IPS DF 4.7 (cell line): ENCODE measurements around the gene ANK2.

Source experiments
- DNase-seq: peaks from one replicate; pipeline ENCODE4 v3.0.0-alpha.2; 2013; ENCODE audit warnings: low spot score; ENCODE audit errors: extremely low read depth

The ANK2 gene

GRCh38 chr4:113288257-113288656 lies 238.8 kb downstream of the ANK2 start:
- no peak for DNase-seq

GRCh38 chr4:113288696-113289095 lies 239.2 kb downstream of the ANK2 start:
- no peak for DNase-seq

- no peak for DNase-seq
Measured at GRCh38 chr4:113289766-113290165, 240.3 kb downstream of the ANK2 start.

- DNase-seq, result no peak
Measured at GRCh38 chr4:113290666-113291065, 241.2 kb downstream of the ANK2 start.

- DNase-seq, result no peak
Measured at GRCh38 chr4:113292371-113293042, 243.1 kb downstream of the ANK2 start.

GRCh38 chr4:113293043-113293560 lies 243.6 kb downstream of the ANK2 start:
- DNase-seq, result no peak

- DNase-seq, result no peak
Measured at GRCh38 chr4:113293674-113294073, 244.2 kb downstream of the ANK2 start.

- no peak for DNase-seq
Measured at GRCh38 chr4:113294908-113295307, 245.5 kb downstream of the ANK2 start.

GRCh38 chr4:113300471-113300928 lies 251.0 kb downstream of the ANK2 start:
- DNase-seq, result no peak

- no peak for DNase-seq
Measured at GRCh38 chr4:113302051-113302450, 252.6 kb downstream of the ANK2 start.

- DNase-seq, result no peak
Measured at GRCh38 chr4:113303315-113303714, 253.9 kb downstream of the ANK2 start.

GRCh38 chr4:113311047-113311446 lies 261.6 kb downstream of the ANK2 start:
- no peak for DNase-seq

GRCh38 chr4:113312529-113312928 lies 263.1 kb downstream of the ANK2 start:
- no peak for DNase-seq

- no peak for DNase-seq
Measured at GRCh38 chr4:113314426-113314825, 265.0 kb downstream of the ANK2 start.

GRCh38 chr4:113316879-113317278 lies 267.4 kb downstream of the ANK2 start:
- DNase-seq, result no peak

- no peak for DNase-seq
Measured at GRCh38 chr4:113317523-113317922, 268.1 kb downstream of the ANK2 start.

GRCh38 chr4:113322736-113323135 lies 273.3 kb downstream of the ANK2 start:
- DNase-seq, result no peak

GRCh38 chr4:113325876-113326615 lies 276.6 kb downstream of the ANK2 start:
- no peak for DNase-seq

GRCh38 chr4:113327494-113327893 lies 278.0 kb downstream of the ANK2 start:
- no peak for DNase-seq

GRCh38 chr4:113328514-113328913 lies 279.1 kb downstream of the ANK2 start:
- DNase-seq, result no peak

GRCh38 chr4:113330200-113330599 lies 280.7 kb downstream of the ANK2 start:
- no peak for DNase-seq

- no peak for DNase-seq
Measured at GRCh38 chr4:113331811-113332210, 282.4 kb downstream of the ANK2 start.

GRCh38 chr4:113332701-113333100 lies 283.2 kb downstream of the ANK2 start:
- DNase-seq, result no peak
